Muscle layer of colon (tissue), 2 donors: ENCODE measurements around the gene ITGA11.
"Not testable (repeated sequence)": the region's sequence is repeated elsewhere in the genome, so short reads cannot be mapped to it uniquely, and the experiment has no call there.

Experiments
- H3K27ac ChIP-seq: one replicate; pipeline ENCODE4 v1.7.0; 2013; ENCODE audit warnings: low read depth, mild to moderate bottlenecking, low read length, moderate library complexity
- H3K27me3 ChIP-seq, 2 donors: one replicate each; pipeline ENCODE4 v1.7.0; 2013; ENCODE audit warnings: low read length in 2 of 2, mild to moderate bottlenecking in 2 of 2; ENCODE audit not compliant: insufficient read depth in 2 of 2, control insufficient read depth in 1 of 2
- H3K36me3 ChIP-seq: one replicate; pipeline ENCODE4 v1.7.0; 2013; ENCODE audit warnings: mild to moderate bottlenecking, low read length; ENCODE audit not compliant: insufficient read depth
- H3K4me1 ChIP-seq: one replicate; pipeline ENCODE4 v1.7.0; 2013; ENCODE audit warnings: mild to moderate bottlenecking, low read length; ENCODE audit not compliant: insufficient read depth
- H3K4me3 ChIP-seq, 2 donors: one replicate each; pipeline ENCODE4 v1.7.0; 2013; ENCODE audit warnings: low read length in 2 of 2, low read depth in 1 of 2, mild to moderate bottlenecking in 1 of 2, moderate library complexity in 1 of 2
- H3K9ac ChIP-seq: one replicate; pipeline ENCODE4 v1.7.0; 2013; ENCODE audit warnings: low read length
- H3K9me3 ChIP-seq: one replicate; pipeline ENCODE4 v1.7.0; 2013; ENCODE audit warnings: mild to moderate bottlenecking, low read length
- donor health status: abdominal sarcoma.
- donor health status: Adenocarcinoma of cecum.

ITGA11 gene

DNA sequence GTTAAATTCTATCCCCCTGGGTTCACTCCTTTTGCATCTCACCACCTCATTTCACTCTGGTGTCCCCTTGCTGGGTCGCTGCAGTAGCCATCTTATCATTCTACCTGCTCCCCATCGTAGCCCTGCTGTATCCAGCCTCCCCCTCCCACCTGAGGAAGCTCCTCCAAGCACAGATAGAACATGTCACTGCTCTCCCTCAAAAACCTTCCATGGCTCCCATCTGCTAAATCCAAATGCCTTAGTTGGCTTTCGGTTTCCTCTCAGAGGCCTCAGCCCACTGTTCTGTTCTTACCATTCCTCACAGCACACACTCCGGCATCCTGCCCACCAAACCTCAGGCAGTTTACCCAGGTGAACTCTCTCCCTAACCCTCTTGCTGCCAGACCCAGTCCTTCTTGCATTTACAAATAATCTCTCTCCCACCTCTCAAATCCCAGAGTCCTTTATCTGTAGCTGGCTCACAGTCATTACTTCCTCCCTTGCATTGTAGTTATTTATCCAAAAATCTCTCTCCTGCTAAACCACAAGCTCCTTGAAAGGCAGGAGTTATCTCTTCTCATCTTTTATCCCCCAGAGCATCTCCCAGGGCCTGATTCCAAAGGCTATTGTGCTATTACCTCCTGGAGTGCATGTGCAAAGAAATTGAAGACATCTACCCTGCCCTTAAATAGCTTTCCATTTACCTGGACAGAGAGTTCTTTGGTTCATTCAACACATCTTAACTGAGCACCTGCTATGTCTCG is 9.4 kb downstream of the ITGA11 start:
- not testable (repeated sequence) for H3K27ac ChIP-seq, H3K9me3 ChIP-seq, H3K4me3 ChIP-seq, H3K36me3 ChIP-seq, H3K27me3 ChIP-seq, H3K9ac ChIP-seq
- H3K4me1 ChIP-seq = peaks cover 10% of the 10 kb centered on the region

DNA sequence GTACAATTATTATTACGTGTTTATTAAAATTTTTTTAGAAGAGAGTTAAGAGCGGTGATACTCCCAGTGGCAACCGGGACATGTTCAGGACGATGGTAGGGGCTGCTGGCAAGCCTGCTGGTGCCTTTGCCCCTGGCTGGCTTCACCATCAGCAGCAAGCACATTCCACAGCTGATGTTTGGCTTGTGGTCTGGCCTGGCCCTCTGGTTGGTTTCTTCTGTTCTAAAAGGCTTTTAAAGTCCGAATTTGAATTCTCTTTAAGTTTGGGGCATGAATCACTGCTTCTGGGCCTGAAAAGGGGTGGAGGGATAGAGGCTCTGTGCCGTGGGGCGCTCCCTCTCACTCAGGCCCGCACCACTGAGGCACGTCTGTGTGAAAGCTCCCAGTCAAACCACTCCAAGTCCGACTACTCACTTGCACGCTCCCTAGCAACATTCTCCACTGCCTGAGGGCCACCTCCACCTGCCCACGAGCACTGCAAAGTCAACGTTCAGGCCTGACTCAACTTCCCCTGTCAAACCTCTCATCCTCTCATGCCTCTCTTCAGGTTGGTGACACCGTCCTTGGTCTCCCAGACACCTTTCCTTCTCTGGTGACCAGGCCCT is 10.1 kb downstream of the ITGA11 start:
- Histone ChIP-seq H3K9me3 (no peaks in the 10 kb centered on the region), H3K4me1 (peaks cover 10% of the 10 kb centered on the region), H3K9ac (no peak overlapping the region), H3K27me3 (no peaks in the 10 kb centered on the region), H3K4me3 (no peak overlapping the region), H3K36me3 (no peaks in the 10 kb centered on the region), H3K27ac (no peak overlapping the region)

DNA sequence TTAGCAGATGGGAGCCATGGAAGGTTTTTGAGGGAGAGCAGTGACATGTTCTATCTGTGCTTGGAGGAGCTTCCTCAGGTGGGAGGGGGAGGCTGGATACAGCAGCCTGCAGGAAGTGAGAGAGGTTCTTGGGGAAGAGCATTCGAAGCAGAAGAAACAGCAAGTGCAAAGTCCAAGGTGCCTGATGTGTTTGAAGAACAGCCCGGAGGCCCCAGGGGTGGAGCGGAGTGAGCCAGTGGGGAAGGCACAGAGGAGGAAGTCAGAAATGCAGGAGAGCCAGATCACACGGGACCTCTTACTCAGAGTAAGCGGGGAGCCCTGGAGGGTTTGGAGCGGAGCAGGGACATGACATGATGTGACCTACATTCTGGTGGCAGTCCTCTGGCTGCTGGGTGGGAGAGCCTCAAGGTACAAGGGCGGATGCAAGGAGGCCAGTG is 10.8 kb downstream of the ITGA11 start:
- H3K4me3 ChIP-seq = no peak overlapping the region
- H3K36me3 ChIP-seq = no peaks in the 10 kb centered on the region
- no peak overlapping the region for H3K27ac ChIP-seq
- no peak overlapping the region for H3K9ac ChIP-seq
- H3K4me1 ChIP-seq = peaks cover 10% of the 10 kb centered on the region
- H3K9me3 ChIP-seq = no peaks in the 10 kb centered on the region
- H3K27me3 ChIP-seq = no peaks in the 10 kb centered on the region

DNA sequence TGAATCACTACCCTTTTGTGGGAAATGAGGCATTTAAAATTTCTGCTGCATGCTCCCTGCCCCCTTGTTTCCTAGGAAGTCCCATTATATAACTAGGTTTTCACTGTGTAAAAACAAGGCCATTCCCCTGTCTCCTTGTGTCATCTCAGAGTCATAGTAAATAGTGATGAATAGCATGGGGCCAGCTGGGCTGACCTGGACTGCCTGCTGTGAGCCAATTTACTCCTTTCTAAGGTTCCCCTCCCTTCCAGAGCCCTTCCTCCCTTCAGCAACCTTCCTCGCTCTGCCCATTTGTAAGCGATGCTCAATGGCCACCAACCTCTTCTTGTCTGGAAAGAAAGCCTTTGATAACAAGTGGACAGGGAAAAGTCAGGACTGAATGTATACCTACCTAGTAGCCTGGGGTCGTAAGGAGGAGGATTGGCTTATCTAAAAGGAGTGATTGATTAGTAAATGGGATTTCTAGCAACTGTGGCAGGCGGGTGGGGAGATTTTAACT is 11.7 kb downstream of the ITGA11 start:
- H3K4me1 ChIP-seq = peaks cover 10% of the 10 kb centered on the region
- no peaks in the 10 kb centered on the region for H3K27me3 ChIP-seq
- H3K36me3 ChIP-seq = no peaks in the 10 kb centered on the region
- no peak overlapping the region for H3K27ac ChIP-seq
- H3K4me3 ChIP-seq = no peak overlapping the region
- no peaks in the 10 kb centered on the region for H3K9me3 ChIP-seq
- H3K9ac ChIP-seq = no peak overlapping the region

DNA sequence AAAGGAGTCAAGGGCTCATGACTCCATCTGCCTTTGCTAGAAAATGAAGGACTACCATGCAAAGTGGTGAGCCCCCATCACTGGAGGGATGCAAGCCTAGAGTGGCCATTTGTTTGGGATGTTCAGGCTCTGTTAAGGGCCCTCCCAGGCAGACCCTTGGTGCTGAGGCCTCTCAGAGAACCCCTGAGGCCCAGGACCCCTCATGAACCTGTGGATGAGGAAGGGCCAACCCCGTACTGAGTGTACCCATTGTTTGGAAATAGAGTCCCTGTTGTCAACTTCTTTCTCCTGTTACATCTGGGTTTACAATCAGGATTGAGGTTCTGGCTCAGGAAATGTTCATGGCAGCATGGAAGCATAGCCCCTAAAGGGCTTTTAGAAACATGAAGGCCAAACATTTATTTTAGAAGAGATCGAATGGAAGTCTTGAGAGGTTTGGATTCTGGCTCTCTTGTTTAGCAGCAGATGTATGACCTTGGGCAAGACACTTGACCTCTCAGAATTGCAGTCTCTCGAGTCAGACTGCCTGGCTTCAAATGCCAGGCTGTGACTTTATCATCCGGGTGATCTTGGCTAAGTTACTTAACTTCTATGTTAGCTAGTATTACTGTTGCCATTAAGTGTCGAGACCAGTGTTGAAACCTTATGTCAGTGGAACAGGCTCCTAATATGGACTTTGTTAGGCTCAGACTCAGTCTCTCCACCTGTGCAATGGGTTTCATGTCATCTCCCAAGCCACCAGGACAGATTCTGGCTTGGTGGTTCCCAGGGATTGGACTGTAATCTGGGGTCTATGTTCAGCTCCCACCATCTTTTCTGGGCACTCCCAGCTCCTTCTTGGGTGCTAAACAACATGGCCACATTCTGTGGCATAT is 12.4 kb downstream of the ITGA11 start:
- H3K36me3 ChIP-seq = no peaks in the 10 kb centered on the region
- no peak overlapping the region for H3K27ac ChIP-seq
- H3K4me1 ChIP-seq = peaks cover 10% of the 10 kb centered on the region
- no peaks in the 10 kb centered on the region for H3K27me3 ChIP-seq
- H3K9me3 ChIP-seq = no peaks in the 10 kb centered on the region
- no peak overlapping the region for H3K9ac ChIP-seq
- no peak overlapping the region for H3K4me3 ChIP-seq

DNA sequence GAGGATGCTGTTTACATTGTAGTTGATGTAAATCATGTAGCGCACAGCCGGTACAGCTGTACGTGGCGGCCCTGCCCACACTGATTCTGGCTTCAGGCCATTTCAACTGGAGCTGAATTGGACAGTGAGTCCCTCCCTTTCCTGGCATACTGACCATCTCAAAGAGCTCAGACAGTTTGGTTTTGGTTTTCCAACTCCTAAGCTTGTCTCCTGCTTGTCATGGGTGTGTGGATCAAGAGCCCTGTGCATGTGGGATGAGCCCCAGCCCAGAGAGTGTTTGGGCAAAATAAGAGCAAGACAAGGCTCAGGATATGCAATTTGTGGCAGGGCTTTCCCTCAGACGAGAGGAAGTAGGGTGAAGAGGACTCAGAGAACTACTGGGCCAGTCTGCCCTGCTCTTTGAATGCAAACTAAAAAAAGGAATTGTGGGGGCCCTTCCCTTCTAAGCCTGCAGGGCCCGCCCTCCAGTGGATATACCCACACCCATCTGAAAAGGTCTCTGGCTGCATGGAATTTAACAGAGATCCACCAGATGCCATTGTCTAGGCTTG is 13.3 kb downstream of the ITGA11 start:
- Histone ChIP-seq H3K4me3 (no peak overlapping the region), H3K27me3 (no peaks in the 10 kb centered on the region), H3K4me1 (peaks cover 10% of the 10 kb centered on the region), H3K36me3 (no peaks in the 10 kb centered on the region), H3K27ac (no peak overlapping the region), H3K9ac (no peak overlapping the region), H3K9me3 (no peaks in the 10 kb centered on the region)

DNA sequence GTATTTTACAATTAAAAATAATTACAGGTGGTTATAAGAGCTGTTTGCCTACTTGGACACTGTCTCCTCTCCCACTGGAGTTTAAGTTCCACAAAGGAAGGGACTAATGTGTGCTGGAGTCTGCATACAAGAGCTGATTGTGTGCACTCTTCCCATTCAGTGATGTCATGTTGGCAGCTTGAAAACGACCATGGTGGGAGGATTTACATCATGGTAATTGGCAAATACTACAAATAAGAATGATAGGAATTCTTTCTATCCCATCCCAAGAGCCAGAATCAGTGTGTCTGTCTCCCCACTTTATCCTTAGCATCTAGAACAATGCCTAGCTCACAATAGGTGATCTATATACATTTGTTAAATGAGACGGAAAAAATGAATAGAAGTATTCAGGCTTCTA is 14.1 kb downstream of the ITGA11 start:
- no peaks in the 10 kb centered on the region for H3K36me3 ChIP-seq
- peaks cover 10% of the 10 kb centered on the region for H3K4me1 ChIP-seq
- H3K27ac ChIP-seq = no peak overlapping the region
- no peak overlapping the region for H3K9ac ChIP-seq
- H3K9me3 ChIP-seq = no peaks in the 10 kb centered on the region
- no peak overlapping the region for H3K4me3 ChIP-seq
- H3K27me3 ChIP-seq = no peaks in the 10 kb centered on the region

DNA sequence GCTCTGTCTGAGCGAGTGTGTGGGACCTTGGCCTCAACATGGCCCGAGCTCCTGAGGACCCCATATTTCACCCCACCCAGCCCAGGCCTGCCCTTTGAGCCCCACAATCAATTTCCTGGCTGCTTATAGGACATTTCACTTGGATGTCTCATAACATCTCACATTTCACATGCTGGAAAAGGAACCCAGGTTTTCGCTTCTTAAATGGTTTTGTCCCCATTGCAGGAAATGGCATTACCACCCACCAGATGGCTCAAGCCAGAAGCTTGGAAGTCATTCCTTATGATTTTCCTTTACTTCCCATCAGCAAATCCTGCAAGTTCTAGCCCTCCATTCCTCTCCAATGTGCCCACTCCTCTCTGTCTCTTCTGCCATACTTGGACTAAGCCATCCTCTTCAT is 14.9 kb downstream of the ITGA11 start:
- no peaks in the 10 kb centered on the region for H3K9me3 ChIP-seq
- peaks cover 10% of the 10 kb centered on the region for H3K4me1 ChIP-seq
- no peaks in the 10 kb centered on the region for H3K27me3 ChIP-seq
- H3K27ac ChIP-seq = no peak overlapping the region
- H3K9ac ChIP-seq = no peak overlapping the region
- no peaks in the 10 kb centered on the region for H3K36me3 ChIP-seq
- no peak overlapping the region for H3K4me3 ChIP-seq

DNA sequence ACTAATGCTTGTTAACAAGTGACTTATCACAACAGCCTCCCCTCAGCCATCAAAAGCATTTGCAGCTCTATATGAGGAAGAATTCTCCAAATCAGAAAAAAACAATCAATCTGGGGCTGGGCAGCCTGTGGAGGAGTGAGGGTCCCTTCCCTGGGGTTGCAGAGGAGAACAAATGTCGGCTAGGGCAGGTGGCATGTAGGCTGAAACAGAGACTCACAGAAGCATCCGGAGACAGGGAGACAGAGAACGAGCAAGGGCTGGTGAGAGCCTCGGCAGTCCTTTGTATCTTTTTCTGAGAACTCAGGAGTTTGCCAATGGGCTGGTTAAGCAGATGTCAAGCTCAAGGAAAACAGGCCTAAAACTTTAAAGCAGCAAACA is 15.8 kb downstream of the ITGA11 start:
- Histone ChIP-seq H3K36me3 (no peaks in the 10 kb centered on the region), H3K27me3 (no peaks in the 10 kb centered on the region), H3K4me3 (no peak overlapping the region), H3K9me3 (no peaks in the 10 kb centered on the region), H3K4me1 (peaks cover 10% of the 10 kb centered on the region), H3K27ac (no peak overlapping the region), H3K9ac (no peak overlapping the region)

DNA sequence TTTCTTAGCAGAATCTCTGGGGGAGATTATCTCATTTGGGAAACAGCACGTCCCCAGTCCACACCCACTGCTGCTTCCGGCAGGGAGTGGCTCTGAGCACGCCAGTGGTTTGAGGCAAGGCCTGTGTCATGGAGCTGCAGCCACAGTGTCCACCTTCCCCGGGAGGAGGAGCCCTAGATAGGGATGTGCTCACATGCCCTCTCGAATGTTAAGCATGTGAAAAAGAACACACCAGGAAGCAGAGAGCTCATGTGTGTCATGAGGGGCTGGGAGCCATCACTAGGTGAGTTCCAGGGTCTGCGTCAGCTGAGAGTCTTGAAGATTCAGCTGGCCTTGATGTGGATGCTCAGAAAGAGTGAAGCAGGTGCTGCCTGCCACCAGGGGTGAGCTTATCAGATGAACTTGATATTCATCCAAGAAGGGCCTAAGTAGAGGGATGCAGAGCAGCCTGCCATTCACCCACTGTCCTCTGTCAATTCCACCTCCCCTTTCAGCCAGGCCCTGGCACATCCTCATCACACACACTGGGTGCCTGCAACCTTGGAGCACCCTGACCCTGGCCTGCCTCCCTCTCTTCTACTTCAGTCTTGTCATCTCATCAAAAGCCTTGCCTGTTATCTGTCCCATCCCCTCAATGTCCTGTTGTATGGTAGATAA is 16.3 kb downstream of the ITGA11 start:
- Histone ChIP-seq H3K9me3 (no peaks in the 10 kb centered on the region), H3K9ac (no peak overlapping the region), H3K4me3 (no peak overlapping the region), H3K27ac (no peak overlapping the region), H3K27me3 (no peaks in the 10 kb centered on the region), H3K36me3 (no peaks in the 10 kb centered on the region), H3K4me1 (peaks cover 10% of the 10 kb centered on the region)

DNA sequence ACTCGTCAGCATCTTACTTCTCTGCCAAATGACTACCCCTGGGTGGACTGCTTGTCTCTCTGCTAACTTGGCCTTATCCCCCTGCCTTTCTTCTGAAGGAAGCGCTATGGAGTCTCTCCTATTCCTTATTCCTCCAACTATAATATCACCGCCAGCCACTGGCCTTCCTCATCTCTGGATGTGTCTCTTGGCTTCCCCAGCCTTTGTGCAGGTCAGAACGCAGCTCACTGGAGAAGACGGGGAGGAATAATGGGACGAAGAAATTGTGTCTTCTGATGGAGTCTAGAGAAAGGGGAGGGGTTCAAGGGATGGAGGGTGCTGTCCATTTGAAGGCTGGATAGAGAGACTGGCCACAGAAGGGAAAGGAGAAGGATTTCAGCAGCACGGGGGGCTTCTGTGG is 16.9 kb downstream of the ITGA11 start:
- H3K36me3 ChIP-seq = no peaks in the 10 kb centered on the region
- H3K9me3 ChIP-seq = no peaks in the 10 kb centered on the region
- H3K4me3 ChIP-seq = no peak overlapping the region
- H3K27me3 ChIP-seq = no peaks in the 10 kb centered on the region
- H3K27ac ChIP-seq = no peak overlapping the region
- no peak overlapping the region for H3K9ac ChIP-seq
- peaks cover 10% of the 10 kb centered on the region for H3K4me1 ChIP-seq
